Ovary (tissue), 9 donors: ENCODE data around the gene LHB. TPM values are rescaled to one million over a fixed set of nuclear protein-coding genes. Genes with fewer than 3 reads are reported as not detected.
"Not testable (repeated sequence)": the region's sequence is repeated elsewhere in the genome, so short reads cannot be mapped to it uniquely, and the experiment has no call there.

Experiments
- DNase-seq, 5 donors: peaks; one replicate each; pipeline ENCODE4 v3.0.0-alpha.2; 2019 to 2020
- H3K27ac ChIP-seq, 2 donors: fragments of 200-600 bp; one replicate each; pipeline versions ENCODE4 v1.5.1 to v1.8.0; 2019 to 2022
- H3K27me3 ChIP-seq: fragments of 200-600 bp; one replicate; pipeline ENCODE4 v1.8.0; 2022
- H3K36me3 ChIP-seq: fragments of 200-600 bp; sonication (generic); one replicate; pipeline ENCODE4 v1.5.1; 2019
- H3K4me1 ChIP-seq: one replicate; pipeline ENCODE4 v1.8.1; 2013; ENCODE audit warnings: mild to moderate bottlenecking, moderate library complexity; ENCODE audit not compliant: insufficient read depth
- H3K4me3 ChIP-seq: fragments of 200-600 bp; sonication (generic); one replicate; pipeline ENCODE4 v1.5.1; 2017
- H3K9me3 ChIP-seq, 2 donors: fragments of 200-600 bp in 1 of 2; sonication (generic) in 1 of 2; one replicate each; pipeline versions ENCODE4 v1.5.1 to v1.8.1; 2013 to 2019; ENCODE audit warnings: mild to moderate bottlenecking in 1 of 2, moderate library complexity in 1 of 2
- EP300 ChIP-seq: sonication (generic); formaldehyde crosslinking; IDR thresholded peaks from one replicate; pipeline ENCODE4 v1.6.1; 2017; ENCODE audit warnings: antibody characterized with exemption
- POLR2A ChIP-seq: fragments of 450-650 bp; IDR thresholded peaks from one replicate; pipeline ENCODE4 v1.6.1; 2017; ENCODE audit warnings: antibody characterized with exemption, mild to moderate bottlenecking, moderate library complexity
- WGBS, 3 donors: extraction: QIAGEN DNeasy Blood & Tissue Kit in 1 of 3; methylation state at CpG; one replicate each; pipeline versions ENCODE4 v1.1.5 to v1.1.7; 2013 to 2017; 5-methylcytosine and 5-hydroxymethylcytosine counted together
- intact Hi-C, 4 donors: fragments of 100-400 bp; cut with DNase I; formaldehyde crosslinking; loops; one replicate each; pipeline versions ENCODE4 v1.11.0 to v1.15.1; 2022 to 2023
- polyA plus RNA-seq, 2 donors: library from polyadenylated mRNA; stranded (reverse); fragments of 200-250 nt in 1 of 2; fragments of 350-450 nt in 1 of 2; fragmentation: Illumina TruSeq in 1 of 2; extraction: RNeasy Lipid Tissue Mini Kit (QIAGEN cat#74804) in 1 of 2; gene quantifications; one replicate each; pipeline ENCODE4 v1.2.3, GENCODE V29; 2013 to 2014
- total RNA-seq, 7 donors: library from RNA; depleted of rRNA in 2 of 7; stranded (reverse); fragments of >200 nt in 2 of 7; fragmentation: NEBNext Ultra II Directional in 3 of 7; extraction: Animal tissue kit (Norgen Biotek cat#: 25700) in 3 of 7; gene quantifications; one replicate each; pipeline versions ENCODE4 v1.1.0 to v1.2.4, GENCODE V29; 2016 to 2023
- TF ChIP-seq, protein P1 (sequence below), 3 donors: fragments of 450-650 bp in 2 of 3; fragments of 200-600 bp in 1 of 3; IDR thresholded peaks; one replicate each; pipeline versions ENCODE4 v1.5.1 to v1.8.0; 2016 to 2022; ENCODE audit warnings: antibody characterized with exemption in 3 of 3, mild to moderate bottlenecking in 1 of 3
- donor health status: DM: no; HTN: no; CAD: no; lungs with moderate emphysema.
- donor health status: DM: no; HTN: no; CAD: no.
- donor health status: Bipolar disorder and iron deficiency.
- donor health status: DM: yes; HTN: yes; CAD: no.
- donor health status: DM: no; HTN: no; CAD: no.
- donor health status: DM: yes; HTN: yes; CAD: no.

Gene LHB
- total and polyA plus RNA-seq, 9 donors: not detected

DNA sequence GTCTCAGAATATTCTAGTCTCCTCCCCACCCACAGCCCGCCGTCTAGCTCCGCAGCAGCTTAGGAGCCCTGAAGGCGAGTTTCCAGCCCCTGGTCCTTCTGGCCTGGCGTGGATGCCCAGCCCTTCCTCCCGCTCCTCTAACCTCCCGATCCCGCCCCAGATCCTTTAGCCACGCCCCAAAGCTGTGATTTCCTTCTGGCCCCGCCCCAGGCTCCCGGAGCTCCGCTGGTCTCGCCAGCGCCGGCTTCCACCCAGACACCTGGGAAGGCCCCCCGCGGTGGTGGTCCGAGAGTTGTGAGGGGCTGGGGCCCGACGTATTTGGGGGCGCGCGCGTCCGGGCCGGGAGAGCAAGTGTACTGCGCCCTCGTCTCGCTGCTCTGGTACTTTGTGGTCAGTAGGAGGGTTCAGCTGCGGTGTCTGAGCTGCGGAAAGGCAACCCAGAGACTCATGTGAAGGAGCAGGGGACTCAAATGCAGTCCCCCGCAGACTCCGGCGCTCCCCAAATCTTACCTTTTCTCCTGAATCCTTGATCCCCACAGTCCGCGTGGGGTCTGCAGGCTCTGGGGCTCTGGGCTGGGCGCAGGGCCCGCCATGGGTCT lies 40.8 kb upstream of the LHB start, which contains the start of gene CGB7:
Gene CGB7 (minus strand): TSS at position 114 of the 599 bp plus-strand sequence. CDS start 2,374 bp downstream, outside the sequence.
- intact Hi-C loops: no loop called here
- H3K27me3 ChIP-seq: no peaks in the 10 kb centered on the region

DNA sequence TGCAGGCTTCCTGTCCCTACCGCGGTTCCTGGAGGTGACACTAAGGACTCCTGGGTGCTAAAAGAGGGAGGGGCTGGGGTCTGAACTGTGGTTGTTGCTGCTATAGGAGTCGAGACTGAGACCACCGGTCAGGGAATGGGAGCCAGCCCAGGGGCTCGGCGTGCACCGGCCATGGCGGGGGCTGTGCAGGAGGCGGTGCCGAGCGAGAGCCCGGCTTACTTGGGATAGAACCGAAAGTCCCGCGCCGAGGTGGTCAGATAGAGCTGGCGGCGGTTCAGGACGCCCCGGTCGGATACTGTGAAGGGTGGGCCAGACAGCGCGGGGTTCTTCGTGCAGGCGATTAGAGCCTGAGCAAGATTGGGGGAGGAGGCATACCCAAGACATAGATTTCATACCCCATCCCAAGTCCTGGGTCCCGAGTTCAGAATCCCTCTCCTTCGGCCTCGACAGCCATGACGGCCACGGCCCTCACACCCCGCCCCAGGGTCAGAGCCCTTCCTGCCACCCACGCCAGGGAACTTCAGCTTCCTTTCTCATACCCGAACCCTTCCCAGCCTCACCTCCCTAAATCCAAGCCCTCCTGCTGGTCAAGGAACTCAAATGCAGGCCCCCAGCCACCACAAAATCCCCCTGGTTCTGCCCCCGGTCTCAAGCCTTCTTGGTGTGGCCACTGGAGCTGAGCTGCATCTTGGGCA lies 40.2 kb upstream of the LHB start:
- intact Hi-C loops, H3K9me3 ChIP-seq, H3K36me3 ChIP-seq, H3K27me3 ChIP-seq, H3K4me1 ChIP-seq, H3K27ac ChIP-seq: not testable (repeated sequence)
- peak overlapping the region; percentile 33 for H3K4me3 ChIP-seq
- peak in 1 of 5 donors; percentile 47 for DNase-seq
- WGBS, 3 donors: 2 to 7% (median 3%) methylated on average over 19 to 34 of the region's 34 CpGs

More for the DNA sequence above, 40.8 kb upstream of the LHB start, which contains the start of gene CGB7:
- H3K36me3 ChIP-seq: no peaks in the 10 kb centered on the region
- no peaks in the 10 kb centered on the region for H3K9me3 ChIP-seq
- peak; percentile 56 to 79 (median 72) for DNase-seq
- H3K27ac ChIP-seq: no peak within 1 kb of the TSS
- TF ChIP-seq POLR2A (no peak), EP300 (no peak)
- TF ChIP-seq, protein P1, sequence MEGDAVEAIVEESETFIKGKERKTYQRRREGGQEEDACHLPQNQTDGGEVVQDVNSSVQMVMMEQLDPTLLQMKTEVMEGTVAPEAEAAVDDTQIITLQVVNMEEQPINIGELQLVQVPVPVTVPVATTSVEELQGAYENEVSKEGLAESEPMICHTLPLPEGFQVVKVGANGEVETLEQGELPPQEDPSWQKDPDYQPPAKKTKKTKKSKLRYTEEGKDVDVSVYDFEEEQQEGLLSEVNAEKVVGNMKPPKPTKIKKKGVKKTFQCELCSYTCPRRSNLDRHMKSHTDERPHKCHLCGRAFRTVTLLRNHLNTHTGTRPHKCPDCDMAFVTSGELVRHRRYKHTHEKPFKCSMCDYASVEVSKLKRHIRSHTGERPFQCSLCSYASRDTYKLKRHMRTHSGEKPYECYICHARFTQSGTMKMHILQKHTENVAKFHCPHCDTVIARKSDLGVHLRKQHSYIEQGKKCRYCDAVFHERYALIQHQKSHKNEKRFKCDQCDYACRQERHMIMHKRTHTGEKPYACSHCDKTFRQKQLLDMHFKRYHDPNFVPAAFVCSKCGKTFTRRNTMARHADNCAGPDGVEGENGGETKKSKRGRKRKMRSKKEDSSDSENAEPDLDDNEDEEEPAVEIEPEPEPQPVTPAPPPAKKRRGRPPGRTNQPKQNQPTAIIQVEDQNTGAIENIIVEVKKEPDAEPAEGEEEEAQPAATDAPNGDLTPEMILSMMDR (IDR thresholded peaks at IDR 0.05): no peak
- H3K4me1 ChIP-seq: peaks cover 2% of the 10 kb centered on the region
- 2 to 6% (median 3%) methylated on average over 38 of the region's 38 CpGs for WGBS, 3 donors
- peak within 1 kb of the TSS; percentile 33 for H3K4me3 ChIP-seq

DNA sequence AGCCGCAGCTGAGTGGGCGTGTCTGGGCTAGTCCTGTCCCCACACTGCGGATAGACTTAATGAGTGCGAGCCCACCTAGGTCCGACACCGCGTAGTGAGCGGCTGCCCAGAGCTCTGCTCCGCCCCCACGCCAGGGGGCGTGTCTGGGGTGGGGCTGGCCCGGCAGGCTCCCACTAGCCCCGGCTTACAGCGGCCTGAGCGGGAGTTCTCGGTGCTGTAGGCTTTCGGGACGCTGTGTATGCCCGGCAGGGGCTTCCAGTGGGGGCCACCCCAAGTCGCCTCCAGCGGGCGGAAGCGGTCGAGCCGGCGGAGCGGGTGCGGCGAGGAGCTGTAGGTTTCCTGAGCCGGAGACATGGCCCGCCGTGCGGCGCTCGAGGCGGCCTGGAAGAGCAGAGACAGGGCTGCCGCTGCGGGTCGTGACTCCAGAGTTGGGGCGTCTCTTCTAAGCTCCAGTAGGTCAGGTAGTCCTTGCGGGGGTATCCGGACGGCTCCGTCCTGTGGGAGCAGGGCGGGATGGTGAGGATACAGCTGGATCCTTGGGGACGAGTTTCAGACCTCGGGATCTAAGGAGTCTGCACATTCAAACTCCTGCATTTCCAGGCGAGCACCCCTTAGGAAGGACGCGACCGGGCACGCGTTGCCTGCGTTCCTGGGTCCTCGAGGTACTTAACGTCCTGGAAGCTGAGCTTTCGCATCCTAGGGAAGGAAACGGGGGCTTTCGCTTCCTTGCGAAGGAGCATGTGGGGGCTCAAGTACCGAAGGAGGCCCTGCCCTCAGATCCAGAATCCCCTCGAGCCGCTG lies 39.4 kb upstream of the LHB start:
- H3K36me3 ChIP-seq: no peaks in the 10 kb centered on the region
- peak overlapping the region; percentile 33 for H3K4me3 ChIP-seq
- 0% methylated on average over 54 to 63 of the region's 63 CpGs for WGBS, 3 donors
- H3K27ac ChIP-seq: no peak overlapping the region
- TF ChIP-seq, protein P1 (IDR thresholded peaks at IDR 0.05): peak in 1 of 3 donors; percentile 17
- no peak for TF ChIP-seq POLR2A
- no peak for TF ChIP-seq EP300
- peak; percentile 23 to 65 (median 50) for DNase-seq
- peaks cover 2% of the 10 kb centered on the region for H3K4me1 ChIP-seq
- H3K27me3 ChIP-seq: no peaks in the 10 kb centered on the region
- no peaks in the 10 kb centered on the region for H3K9me3 ChIP-seq
- intact Hi-C loops: no loop called here

DNA sequence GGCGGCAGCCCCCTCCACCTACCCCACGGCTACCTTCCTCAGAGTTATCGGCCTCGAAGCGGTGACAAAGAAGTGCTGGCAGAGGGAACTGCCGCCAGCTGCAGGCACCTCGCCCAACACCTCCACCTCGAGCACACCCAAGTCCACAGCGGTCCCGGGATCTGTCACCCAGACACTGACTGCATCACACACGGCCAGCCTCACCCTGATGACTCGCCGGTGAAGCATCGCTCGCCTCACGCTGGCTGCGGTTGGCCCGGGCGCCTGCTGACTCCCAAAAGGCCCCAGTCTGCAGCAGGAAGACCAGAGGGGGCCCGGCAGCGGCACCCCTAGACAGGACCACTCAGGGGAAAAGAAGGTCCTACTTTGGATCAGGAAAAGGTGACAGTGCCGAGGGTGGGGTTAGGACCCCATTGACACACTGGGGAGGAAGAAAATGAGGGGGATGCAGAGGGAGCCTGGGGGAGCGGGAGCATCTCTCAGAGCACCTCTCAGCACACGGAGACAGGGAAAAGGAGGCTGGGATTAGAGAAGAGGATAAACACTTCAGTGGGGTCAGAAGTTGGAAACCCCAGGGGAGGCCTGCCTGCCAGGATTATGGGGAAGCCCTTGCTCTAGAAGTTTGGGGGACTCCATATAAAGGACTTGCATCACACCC lies 33.6 kb upstream of the LHB start:
- intact Hi-C loops, DNase-seq, H3K4me3 ChIP-seq, H3K27ac ChIP-seq, H3K4me1 ChIP-seq, H3K27me3 ChIP-seq, H3K9me3 ChIP-seq, H3K36me3 ChIP-seq: not testable (repeated sequence)
- 71 to 78% (median 76%) methylated on average over 24 of the region's 24 CpGs for WGBS, 3 donors

DNA sequence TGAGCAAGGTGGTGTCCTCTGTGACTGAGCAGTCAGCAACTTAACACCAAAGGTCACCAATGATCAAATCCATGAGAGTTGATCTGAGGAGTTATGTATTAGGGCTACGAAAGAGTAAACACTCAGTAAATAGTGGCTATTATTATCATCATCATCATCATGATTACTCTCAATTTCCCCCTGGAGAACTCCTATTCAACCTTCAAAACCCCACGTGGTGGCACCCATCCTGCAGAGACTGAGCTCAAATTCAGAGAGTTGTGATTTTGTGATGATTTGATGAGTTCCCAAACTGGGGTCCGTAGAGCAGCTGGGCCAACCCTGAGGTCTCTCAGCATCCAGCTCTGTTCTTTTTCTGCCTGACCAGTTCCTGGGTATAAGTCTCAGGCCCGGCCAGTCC lies 32.9 kb upstream of the LHB start:
- intact Hi-C loops, H3K27me3 ChIP-seq, H3K4me3 ChIP-seq, H3K27ac ChIP-seq, H3K4me1 ChIP-seq, DNase-seq, H3K36me3 ChIP-seq, H3K9me3 ChIP-seq: not testable (repeated sequence)
- 69 to 83% (median 71%) methylated on average over 3 of the region's 4 CpGs for WGBS, 3 donors

DNA sequence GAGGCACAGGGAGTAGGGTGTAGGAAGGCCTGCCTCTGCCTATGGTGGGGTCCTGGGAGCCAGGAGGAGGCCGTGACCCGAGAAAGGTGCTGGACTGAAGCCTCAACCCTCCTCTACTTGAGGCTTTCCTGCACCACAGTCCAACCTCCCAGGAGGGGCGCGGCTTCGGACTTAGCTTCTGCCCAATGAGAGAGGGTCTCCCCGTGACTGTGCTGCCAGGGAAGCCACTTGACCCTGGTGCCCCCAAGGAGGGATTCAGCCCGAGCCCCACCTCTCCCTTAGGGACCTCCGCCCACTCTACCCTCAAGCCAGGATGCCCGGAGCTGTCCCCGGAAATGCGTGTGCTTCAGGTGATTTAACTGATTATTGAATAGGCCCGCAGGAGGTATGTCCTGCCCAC lies 32.1 kb upstream of the LHB start, which contains the start of gene CGB8:
Gene CGB8 (minus strand): TSS at position 101 of the 400 bp plus-strand sequence. CDS start 372 bp downstream, outside the sequence.
- WGBS, 3 donors: 59 to 72% (median 70%) methylated on average over 6 to 12 of the region's 12 CpGs
- intact Hi-C loops, H3K9me3 ChIP-seq, H3K4me3 ChIP-seq, H3K4me1 ChIP-seq, H3K36me3 ChIP-seq, DNase-seq, H3K27me3 ChIP-seq, H3K27ac ChIP-seq: not testable (repeated sequence)

DNA sequence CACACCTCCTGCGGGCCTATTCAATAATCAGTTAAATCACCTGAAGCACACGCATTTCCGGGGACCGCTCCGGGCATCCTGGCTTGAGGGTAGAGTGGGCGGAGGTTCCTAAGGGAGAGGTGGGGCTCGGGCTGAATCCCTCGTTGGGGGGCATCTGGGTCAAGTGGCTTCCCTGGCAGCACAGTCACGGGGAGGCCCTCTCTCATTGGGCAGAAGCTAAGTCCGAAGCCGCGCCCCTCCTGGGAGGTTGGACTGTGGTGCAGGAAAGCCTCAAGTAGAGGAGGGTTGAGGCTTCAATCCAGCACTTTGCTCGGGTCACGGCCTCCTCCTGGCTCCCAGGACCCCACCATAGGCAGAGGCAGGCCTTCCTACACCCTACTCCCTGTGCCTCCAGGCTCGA lies 26.7 kb upstream of the LHB start, which contains the start of gene CGB5:
Gene CGB5 (plus strand): TSS at position 301 of the 400 bp plus-strand sequence. CDS start 362 bp downstream, outside the sequence.
- intact Hi-C loops, H3K9me3 ChIP-seq, H3K27ac ChIP-seq, H3K27me3 ChIP-seq, H3K4me3 ChIP-seq, H3K36me3 ChIP-seq, DNase-seq, H3K4me1 ChIP-seq: not testable (repeated sequence)
- WGBS, 3 donors: 66 to 71% (median 70%) methylated on average over 14 to 15 of the region's 15 CpGs

DNA sequence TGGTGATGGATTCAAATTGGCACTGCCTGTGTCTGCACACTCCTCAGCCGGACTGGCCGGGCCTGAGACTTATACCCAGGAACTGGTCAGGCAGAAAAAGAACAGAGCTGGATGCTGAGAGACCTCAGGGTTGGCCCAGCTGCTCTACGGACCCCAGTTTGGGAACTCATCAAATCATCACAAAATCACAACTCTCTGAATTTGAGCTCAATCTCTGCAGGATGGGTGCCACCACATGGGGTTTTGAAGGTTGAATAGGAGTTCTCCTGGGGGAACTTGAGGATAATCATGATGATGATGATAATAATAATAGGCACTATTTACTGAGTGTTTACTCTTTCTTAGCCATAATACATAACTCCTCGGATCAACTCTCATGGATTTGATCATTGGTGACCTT lies 25.8 kb upstream of the LHB start:
- H3K4me1 ChIP-seq, H3K27me3 ChIP-seq, H3K9me3 ChIP-seq, H3K4me3 ChIP-seq, H3K27ac ChIP-seq, H3K36me3 ChIP-seq, DNase-seq, intact Hi-C loops: not testable (repeated sequence)
- 63 to 87% (median 80%) methylated on average over 3 to 4 of the region's 4 CpGs for WGBS, 3 donors
